Measurements from ENCODE around the gene PHACTR3. TPM values are rescaled to one million over a fixed set of nuclear protein-coding genes. Genes with fewer than 3 reads are reported as not detected.

The PHACTR3 gene
- total and polyA plus RNA-seq, 2 of the 8 experiments (the other 6 are each of a cell fraction or from before 2014, with no cell fraction given), result 0.05 to 0.13 TPM

- Histone ChIP-seq H2AFZ (ENCODE audit: low read length) (no peak overlapping the region), H3K14ac (ENCODE audit: insufficient read length) (no peak overlapping the region), H4K91ac (replicated peaks; ENCODE audit: insufficient read length, low read length) (peak overlapping the region; percentile 1), H3K4ac (replicated peaks; ENCODE audit: insufficient read length, low read depth, low read length) (no peak overlapping the region), H3K27ac (ENCODE audit: low read depth, low read length) (no peak overlapping the region), H3K27me3 (replicated peaks in 1 of 4; ENCODE audit: control insufficient read depth in 3 of 4, extremely low read depth in 1 of 4, insufficient read depth in 3 of 4, low read length in 3 of 4) (peaks cover 0 to 13% (median 4%) of the 10 kb centered on the region in 4 experiments; a peak in 4 of 7 replicates), H3K4me1 (replicated peaks in 1 of 4; ENCODE audit: control insufficient read depth in 3 of 4, insufficient read depth in 4 of 4, low read length in 3 of 4) (no peaks in the 10 kb centered on the region), H3K18ac (ENCODE audit: extremely low read depth, low read length) (no peak overlapping the region), H3K9ac (replicated peaks in 1 of 4; ENCODE audit: extremely low read depth in 1 of 4, low read depth in 3 of 4, low read length in 3 of 4) (no peak overlapping the region), H3K23me2 (ENCODE audit: low read depth, low read length) (peaks cover 4% of the 10 kb centered on the region; the same call in 1 of the 2 replicates), H2BK20ac (ENCODE audit: low read length) (no peak overlapping the region), H2BK15ac (ENCODE audit: low read length) (no peak overlapping the region), H3K4me2 (ENCODE audit: insufficient read depth in 1 of 2, low read depth in 2 of 2, low read length in 2 of 2) (no peak overlapping the region; a peak in 1 of 4 replicates), H3K79me2 (ENCODE audit: control insufficient read depth in 1 of 2, insufficient read depth in 2 of 2, low read length in 2 of 2) (no peaks in the 10 kb centered on the region), H4K5ac (ENCODE audit: insufficient read length, low read depth, low read length) (no peak overlapping the region), H2AK5ac (ENCODE audit: low read depth, low read length) (no peak overlapping the region), H3K23ac (ENCODE audit: insufficient read length) (no peak overlapping the region), H2BK5ac (ENCODE audit: low read depth, low read length) (no peak overlapping the region; the same call in 1 of the 2 replicates), H3K79me1 (ENCODE audit: low read depth, low read length) (no peaks in the 10 kb centered on the region), H3K56ac (replicated peaks; ENCODE audit: insufficient read length, low read depth, low read length) (no peak overlapping the region), H4K20me1 (replicated peaks in 1 of 2; ENCODE audit: control insufficient read depth in 1 of 2, insufficient read depth in 2 of 2, low read length in 2 of 2) (peaks cover 0 to 4% of the 10 kb centered on the region in 2 experiments), H4K8ac (ENCODE audit: extremely low read depth, insufficient read depth, low read length) (no peak overlapping the region), H2BK120ac (replicated peaks; ENCODE audit: low read depth, low read length) (no peak overlapping the region), H3K9me3 (ENCODE audit: insufficient read depth in 2 of 2, low read depth in 1 of 2, low read length in 1 of 2) (peaks cover 54 to 89% of the 10 kb centered on the region in 2 experiments), H3K4me3 (ENCODE audit: extremely low read depth in 1 of 4, insufficient read depth in 2 of 4, low read depth in 3 of 4, low read length in 4 of 4) (no peak overlapping the region), H2BK12ac (ENCODE audit: low read depth, low read length) (peak overlapping the region; percentile 23; the same call in 1 of the 2 replicates), H3K36me3 (ENCODE audit: control insufficient read depth in 2 of 4, insufficient read depth in 4 of 4, low read length in 3 of 4) (no peaks in the 10 kb centered on the region; a peak in 1 of 8 replicates)
- POLR2A ChIA-PET (ENCODE audit: partially characterized antibody), result no interaction called here
- DNase-seq (ENCODE audit: low read depth in 1 of 2, low spot score in 2 of 2) (no peak), FAIRE-seq (no peak)
- 95% methylated on average over 29 of the region's 31 CpGs; no CpG with 5 or more reads in 1 of the 2 experiments for WGBS, 2 experiments (ENCODE audit: extremely low coverage in 1 of 2, insufficient coverage in 1 of 2, insufficient read length in 1 of 2, insufficient replicate concordance in 2 of 2, low coverage in 1 of 2, low lambda C conversion rate in 2 of 2, missing lambda C conversion rate in 1 of 2)
- CTCF ChIA-PET (ENCODE audit: partially characterized antibody), result interaction anchor here (2.0 kb wide), 1 partner anchor 14 kb away, joined by 5 read pairs; no protein-coding TSS in a partner anchor
- TF ChIP-seq SIN3A (conservative IDR thresholded peaks at IDR 0.05 in 1 of 2, IDR thresholded peaks at IDR 0.05 in 1 of 2; ENCODE audit: low read depth in 1 of 2, low read length in 2 of 2), result no peak
- TF ChIP-seq SP1 (IDR thresholded peaks at IDR 0.05; ENCODE audit: low read depth, low read length), result no peak
- TF ChIP-seq RXRA (IDR thresholded peaks at IDR 0.05; ENCODE audit: insufficient read depth, low read depth, low read length), result no peak
- TF ChIP-seq USF2 (IDR thresholded peaks at IDR 0.05; ENCODE audit: low read length), result no peak
- no peak for TF ChIP-seq CBX8 (IDR thresholded peaks at IDR 0.05; ENCODE audit: borderline replicate concordance, low read depth, low read length)
- TF ChIP-seq SIRT6 (IDR thresholded peaks at IDR 0.05; ENCODE audit: low read length), result no peak
- no peak for TF ChIP-seq YY1 (IDR thresholded peaks at IDR 0.05; ENCODE audit: low read depth, low read length)
- TF ChIP-seq RAD21 (IDR thresholded peaks at IDR 0.05 in 1 of 2, conservative IDR thresholded peaks at IDR 0.05 in 1 of 2; ENCODE audit: low read depth in 2 of 2, low read length in 2 of 2), result no peak
- no peak for TF ChIP-seq TAF7 (optimal IDR thresholded peaks at IDR 0.05; ENCODE audit: borderline replicate concordance, low read depth, low read length)
- no peak for TF ChIP-seq SRF (IDR thresholded peaks at IDR 0.05; ENCODE audit: low read depth, low read length)
Observed at GRCh38 chr20:59583428-59584277, 20.7 kb upstream of the PHACTR3 start.
